ENCODE data around the gene CTU2. TPM values are rescaled to one million over a fixed set of nuclear protein-coding genes. Genes with fewer than 3 reads are reported as not detected.

CTU2 gene
- total RNA-seq, 3 donors from 2014 or later, result 7.3 to 8.2 (median 7.8) TPM

DNA sequence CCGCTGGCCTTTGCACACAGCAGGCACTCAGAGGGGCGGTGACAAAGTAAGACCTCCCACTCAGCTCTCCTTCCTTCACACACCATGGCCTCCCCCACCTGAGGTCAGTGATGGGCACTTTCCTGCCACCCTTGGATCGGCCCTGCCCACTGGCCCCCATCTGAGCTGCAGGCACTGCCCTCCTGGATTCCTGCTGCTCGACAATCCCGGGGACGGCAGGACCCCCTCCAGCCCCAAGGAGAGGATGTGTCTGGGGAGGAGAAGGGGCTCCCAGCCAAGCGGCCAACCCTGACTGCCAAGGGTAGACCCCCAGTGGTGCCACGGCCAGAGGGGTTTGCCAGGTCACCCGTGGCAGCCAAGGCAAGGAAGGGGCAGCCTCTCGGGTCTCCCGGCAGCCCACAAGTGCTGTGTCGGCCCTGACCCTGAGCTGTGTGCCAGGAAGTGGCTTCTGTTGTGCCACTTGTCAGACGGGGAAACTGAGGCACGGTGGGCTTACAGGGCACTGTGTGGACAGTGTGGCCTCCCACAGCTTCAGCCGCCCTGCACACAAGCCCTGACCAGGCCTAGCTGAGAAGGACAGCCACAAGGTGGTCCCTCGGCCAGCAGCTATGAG is 56.1 kb downstream of the CTU2 start:
- no peaks in the 10 kb centered on the region for H3K27me3 ChIP-seq
- H3K4me3 ChIP-seq, result peak overlapping the region in 1 of 3 donors; percentile 41
- TF ChIP-seq POLR2AphosphoS5 (IDR thresholded peaks at IDR 0.05), result no peak
- no peaks in the 10 kb centered on the region for H3K9me3 ChIP-seq
- peaks cover 25 to 39% of the 10 kb centered on the region in 2 donors for H3K4me1 ChIP-seq
- no peak for DNase-seq (ENCODE audit: low spot score in 2 of 2)
- H3K27ac ChIP-seq, result peak overlapping the region; percentile 85 to 90
- intact Hi-C loops (cut with DNase I; ENCODE audit: low total_unique reads), result no loop called here
- H3K36me3 ChIP-seq, result no peaks in the 10 kb centered on the region

DNA sequence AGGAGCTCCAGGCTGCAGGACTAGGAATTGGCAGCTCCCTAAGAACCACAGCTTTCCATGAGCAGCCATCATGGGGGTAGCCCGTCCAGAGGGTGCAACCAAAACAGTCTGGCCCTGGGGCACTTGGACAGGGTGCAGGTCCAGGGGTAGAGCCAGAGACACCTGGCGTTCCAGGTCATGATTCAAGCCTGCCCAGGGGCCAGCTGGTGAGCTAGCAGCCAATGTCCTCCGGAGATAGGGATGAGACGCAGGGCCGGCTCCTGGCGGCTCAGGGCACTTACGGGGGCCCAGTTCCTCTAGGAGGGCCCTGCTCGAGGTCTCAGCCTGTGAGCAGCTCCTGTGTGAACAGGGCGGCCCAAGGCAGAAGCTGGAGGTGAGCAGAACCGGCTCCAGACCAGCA is 56.6 kb downstream of the CTU2 start:
- peaks cover 30 to 39% of the 10 kb centered on the region in 2 donors for H3K4me1 ChIP-seq
- no peaks in the 10 kb centered on the region for H3K27me3 ChIP-seq
- TF ChIP-seq POLR2A (IDR thresholded peaks at IDR 0.05) (no peak), POLR2AphosphoS5 (IDR thresholded peaks at IDR 0.05) (no peak)
- TF ChIP-seq, protein P1, sequence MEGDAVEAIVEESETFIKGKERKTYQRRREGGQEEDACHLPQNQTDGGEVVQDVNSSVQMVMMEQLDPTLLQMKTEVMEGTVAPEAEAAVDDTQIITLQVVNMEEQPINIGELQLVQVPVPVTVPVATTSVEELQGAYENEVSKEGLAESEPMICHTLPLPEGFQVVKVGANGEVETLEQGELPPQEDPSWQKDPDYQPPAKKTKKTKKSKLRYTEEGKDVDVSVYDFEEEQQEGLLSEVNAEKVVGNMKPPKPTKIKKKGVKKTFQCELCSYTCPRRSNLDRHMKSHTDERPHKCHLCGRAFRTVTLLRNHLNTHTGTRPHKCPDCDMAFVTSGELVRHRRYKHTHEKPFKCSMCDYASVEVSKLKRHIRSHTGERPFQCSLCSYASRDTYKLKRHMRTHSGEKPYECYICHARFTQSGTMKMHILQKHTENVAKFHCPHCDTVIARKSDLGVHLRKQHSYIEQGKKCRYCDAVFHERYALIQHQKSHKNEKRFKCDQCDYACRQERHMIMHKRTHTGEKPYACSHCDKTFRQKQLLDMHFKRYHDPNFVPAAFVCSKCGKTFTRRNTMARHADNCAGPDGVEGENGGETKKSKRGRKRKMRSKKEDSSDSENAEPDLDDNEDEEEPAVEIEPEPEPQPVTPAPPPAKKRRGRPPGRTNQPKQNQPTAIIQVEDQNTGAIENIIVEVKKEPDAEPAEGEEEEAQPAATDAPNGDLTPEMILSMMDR (IDR thresholded peaks at IDR 0.05), result no peak
- peak overlapping the region; percentile 85 to 90 for H3K27ac ChIP-seq
- H3K4me3 ChIP-seq, result no peak overlapping the region
- H3K9me3 ChIP-seq, result no peaks in the 10 kb centered on the region
- intact Hi-C loops (cut with DNase I; ENCODE audit: low total_unique reads), result no loop called here
- no peaks in the 10 kb centered on the region for H3K36me3 ChIP-seq
- DNase-seq (ENCODE audit: low spot score in 2 of 2), result no peak

DNA sequence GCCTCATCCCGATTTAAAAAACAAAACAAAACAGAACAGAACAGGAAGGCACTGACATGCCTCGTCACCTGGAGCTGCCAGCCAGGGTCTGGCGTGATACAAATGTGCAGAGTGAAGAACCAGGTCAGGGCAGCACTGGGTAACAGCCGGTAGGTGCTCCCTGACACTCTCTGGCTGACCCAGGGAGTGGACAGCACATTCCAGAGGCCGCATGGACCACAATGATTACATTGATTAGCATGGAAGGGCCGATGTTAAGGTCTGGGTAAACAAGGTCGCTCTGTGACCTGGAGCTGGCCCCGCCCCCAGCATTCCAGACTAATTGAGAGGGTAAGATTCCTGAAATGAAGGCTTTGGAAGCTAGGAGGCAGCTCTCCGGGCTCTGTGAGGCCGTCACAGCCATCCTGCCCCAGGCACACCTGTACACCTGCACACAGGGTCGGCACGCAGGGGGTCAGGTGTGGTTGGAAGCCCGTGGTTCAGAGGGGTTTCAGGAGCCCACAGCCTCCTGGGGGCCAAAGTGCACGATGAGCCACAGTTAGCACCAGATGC is 57.3 kb downstream of the CTU2 start:
- no peaks in the 10 kb centered on the region for H3K9me3 ChIP-seq
- H3K36me3 ChIP-seq, result no peaks in the 10 kb centered on the region
- peak overlapping the region in 1 of 3 donors; percentile 11 for H3K4me3 ChIP-seq
- peak overlapping the region; percentile 85 to 90 for H3K27ac ChIP-seq
- intact Hi-C loops (cut with DNase I; ENCODE audit: low total_unique reads), result no loop called here
- H3K27me3 ChIP-seq, result no peaks in the 10 kb centered on the region
- DNase-seq (ENCODE audit: low spot score in 2 of 2), result peak in 1 of 2 donors; percentile 49
- TF ChIP-seq, protein P1 (IDR thresholded peaks at IDR 0.05), result peak in 2 of 3 donors; percentile 5 to 24
- no peak for TF ChIP-seq POLR2AphosphoS5 (IDR thresholded peaks at IDR 0.05)
- H3K4me1 ChIP-seq, result peaks cover 36 to 42% of the 10 kb centered on the region in 2 donors

DNA sequence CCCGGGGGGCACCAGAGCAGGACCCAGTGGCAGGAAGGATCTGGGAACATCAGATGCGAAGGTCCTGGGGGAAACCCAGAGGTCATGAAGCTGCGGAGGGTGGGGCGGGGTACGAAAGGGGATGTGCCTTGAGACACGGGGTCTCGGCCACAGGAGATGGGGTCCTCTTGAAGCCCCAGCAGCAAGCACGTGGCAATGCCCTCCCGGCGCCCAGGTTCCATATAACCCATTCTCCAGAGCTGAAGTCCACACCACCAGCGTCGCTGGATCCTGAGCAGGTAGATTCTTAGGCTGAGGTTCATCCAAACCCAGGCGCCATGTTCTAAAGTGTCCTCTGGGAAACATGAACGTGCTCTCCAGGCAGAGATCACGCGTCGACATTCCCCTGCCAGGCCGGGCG is 57.8 kb downstream of the CTU2 start:
- Histone ChIP-seq H3K4me1 (peaks cover 37 to 47% of the 10 kb centered on the region in 2 donors), H3K27me3 (no peaks in the 10 kb centered on the region), H3K36me3 (no peaks in the 10 kb centered on the region), H3K4me3 (no peak overlapping the region), H3K9me3 (no peaks in the 10 kb centered on the region), H3K27ac (peak overlapping the region; percentile 85 to 90)
- TF ChIP-seq, protein P1 (IDR thresholded peaks at IDR 0.05), result no peak
- TF ChIP-seq POLR2A (IDR thresholded peaks at IDR 0.05), result no peak
- no peak for TF ChIP-seq POLR2AphosphoS5 (IDR thresholded peaks at IDR 0.05)
- intact Hi-C loops (cut with DNase I; ENCODE audit: low total_unique reads), result no loop called here
- DNase-seq (ENCODE audit: low spot score in 2 of 2), result no peak

DNA sequence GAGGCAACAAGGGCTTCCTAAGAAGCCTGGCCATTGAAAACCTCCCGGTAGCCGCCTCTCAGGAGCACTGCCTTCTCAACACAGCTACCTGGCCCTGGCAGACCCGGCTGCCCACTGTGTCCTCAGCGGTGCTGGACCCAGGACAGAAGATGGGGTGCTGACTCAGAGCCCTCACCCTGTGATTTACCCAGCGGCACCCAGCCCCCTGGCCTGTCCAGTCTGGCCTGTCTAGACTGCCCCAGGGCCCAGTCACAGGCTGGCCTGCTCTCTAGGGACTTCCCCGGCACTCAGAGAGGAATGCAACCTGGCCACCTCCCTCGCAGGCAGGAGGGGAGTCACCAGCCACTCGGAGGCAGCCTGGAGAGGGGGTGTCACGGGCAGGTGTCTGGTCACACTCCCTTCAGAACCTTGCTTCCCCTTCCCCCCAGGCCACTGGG is 58.6 kb downstream of the CTU2 start:
- intact Hi-C loops (cut with DNase I; ENCODE audit: low total_unique reads), result no loop called here
- Histone ChIP-seq H3K27ac (peak overlapping the region; percentile 68 to 90), H3K9me3 (no peaks in the 10 kb centered on the region), H3K27me3 (no peaks in the 10 kb centered on the region), H3K36me3 (no peaks in the 10 kb centered on the region), H3K4me3 (peak overlapping the region in 1 of 3 donors; percentile 31), H3K4me1 (peaks cover 31 to 51% of the 10 kb centered on the region in 2 donors)
- peak; percentile 89 for DNase-seq (ENCODE audit: low spot score in 2 of 2)
- TF ChIP-seq POLR2A (IDR thresholded peaks at IDR 0.05), result no peak
- TF ChIP-seq, protein P1 (IDR thresholded peaks at IDR 0.05), result no peak
- TF ChIP-seq POLR2AphosphoS5 (IDR thresholded peaks at IDR 0.05), result peak in 2 of 3 donors; percentile 41 to 71

Other genes starting within 250 kb of the CTU2 start
- gene ZC3H18, start 136.1 kb upstream of the CTU2 start, total RNA-seq, result 10 to 100 TPM; 12.5 to 14.9 (median 13.3) TPM
- not detected for gene IL17C, start 67.9 kb upstream of the CTU2 start, total RNA-seq
- gene CYBA, start 55.5 kb upstream of the CTU2 start, total RNA-seq, result 100 to 1,000 TPM; 138 to 194 (median 180) TPM
- 10 to 100 TPM; 17.4 to 21.3 (median 19.0) TPM for gene MVD, start 43.4 kb upstream of the CTU2 start, total RNA-seq
- under 1 TPM; 0.66 to 0.96 (median 0.73) TPM for gene SNAI3, start 20.0 kb upstream of the CTU2 start, total RNA-seq
- gene RNF166, start 95 bp upstream of the CTU2 start, total RNA-seq, result 10 to 100 TPM; 19.2 to 22.0 (median 21.9) TPM
- gene PIEZO1, start 78.7 kb downstream of the CTU2 start, total RNA-seq, result 100 to 1,000 TPM in 2 of 3 donors, 10 to 100 TPM in 1; 90.7 to 181 (median 135) TPM
- gene CDT1, start 97.3 kb downstream of the CTU2 start, total RNA-seq, result 1 to 10 TPM; 1.3 to 3.3 (median 3.2) TPM
- gene APRT, start 105.4 kb downstream of the CTU2 start, total RNA-seq, result 100 to 1,000 TPM in 2 of 3 donors, 10 to 100 TPM in 1; 93.8 to 152 (median 126) TPM
- gene GALNS, start 150.4 kb downstream of the CTU2 start, total RNA-seq, result 10 to 100 TPM; 16.2 to 29.5 (median 17.9) TPM
- 10 to 100 TPM; 32.1 to 37.8 (median 34.4) TPM for gene TRAPPC2L, start 150.6 kb downstream of the CTU2 start, total RNA-seq
- gene PABPN1L, start 160.2 kb downstream of the CTU2 start, total RNA-seq, result not detected

All from breast epithelium (tissue), 4 donors.